Measurements from ENCODE around the gene SPPL2C.

Gene SPPL2C

DNA sequence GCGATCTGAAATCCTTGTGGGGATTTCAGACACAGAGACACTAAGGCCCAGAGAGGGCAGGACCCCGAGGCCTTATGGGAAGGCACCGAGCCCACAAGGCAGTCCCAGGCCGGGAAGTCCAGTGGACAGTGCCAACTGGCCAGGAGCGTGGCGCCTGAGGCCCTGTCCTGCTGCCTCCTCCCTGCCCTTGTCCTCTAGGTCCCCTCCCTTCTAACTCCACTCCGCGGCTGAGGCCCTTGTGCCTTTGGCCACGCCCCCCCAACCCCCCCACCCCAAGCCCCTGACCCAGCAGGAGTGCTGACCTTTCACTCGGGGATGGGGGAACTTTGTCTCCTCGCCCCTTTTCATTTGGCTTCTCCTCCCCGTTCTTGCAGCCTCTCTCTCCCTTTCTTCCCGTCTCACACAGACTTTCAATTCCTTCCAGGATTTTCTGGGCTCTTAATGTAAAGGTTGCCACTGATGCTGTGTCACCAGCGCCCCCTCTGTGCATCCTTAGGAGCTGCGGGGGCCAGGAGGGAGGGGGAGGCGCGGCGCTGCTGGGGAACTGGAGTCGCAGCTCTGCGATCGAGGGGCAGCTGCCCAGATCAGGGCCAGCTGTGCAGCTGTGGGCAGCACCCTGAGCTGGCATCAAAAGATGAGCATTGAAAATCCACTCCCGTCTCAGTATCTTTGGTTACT lies 31.5 kb upstream of the SPPL2C start:
- DNase-seq (ENCODE audit: extremely low read depth, low read depth), result no peak
- H3K4me3 ChIP-seq (replicated peaks; ENCODE audit: low read depth, low read length), result no peak overlapping the region
- TF ChIP-seq, protein P1, sequence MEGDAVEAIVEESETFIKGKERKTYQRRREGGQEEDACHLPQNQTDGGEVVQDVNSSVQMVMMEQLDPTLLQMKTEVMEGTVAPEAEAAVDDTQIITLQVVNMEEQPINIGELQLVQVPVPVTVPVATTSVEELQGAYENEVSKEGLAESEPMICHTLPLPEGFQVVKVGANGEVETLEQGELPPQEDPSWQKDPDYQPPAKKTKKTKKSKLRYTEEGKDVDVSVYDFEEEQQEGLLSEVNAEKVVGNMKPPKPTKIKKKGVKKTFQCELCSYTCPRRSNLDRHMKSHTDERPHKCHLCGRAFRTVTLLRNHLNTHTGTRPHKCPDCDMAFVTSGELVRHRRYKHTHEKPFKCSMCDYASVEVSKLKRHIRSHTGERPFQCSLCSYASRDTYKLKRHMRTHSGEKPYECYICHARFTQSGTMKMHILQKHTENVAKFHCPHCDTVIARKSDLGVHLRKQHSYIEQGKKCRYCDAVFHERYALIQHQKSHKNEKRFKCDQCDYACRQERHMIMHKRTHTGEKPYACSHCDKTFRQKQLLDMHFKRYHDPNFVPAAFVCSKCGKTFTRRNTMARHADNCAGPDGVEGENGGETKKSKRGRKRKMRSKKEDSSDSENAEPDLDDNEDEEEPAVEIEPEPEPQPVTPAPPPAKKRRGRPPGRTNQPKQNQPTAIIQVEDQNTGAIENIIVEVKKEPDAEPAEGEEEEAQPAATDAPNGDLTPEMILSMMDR (IDR thresholded peaks at IDR 0.05; ENCODE audit: low read depth, low read length, missing control alignments), result peak; percentile 28

DNA sequence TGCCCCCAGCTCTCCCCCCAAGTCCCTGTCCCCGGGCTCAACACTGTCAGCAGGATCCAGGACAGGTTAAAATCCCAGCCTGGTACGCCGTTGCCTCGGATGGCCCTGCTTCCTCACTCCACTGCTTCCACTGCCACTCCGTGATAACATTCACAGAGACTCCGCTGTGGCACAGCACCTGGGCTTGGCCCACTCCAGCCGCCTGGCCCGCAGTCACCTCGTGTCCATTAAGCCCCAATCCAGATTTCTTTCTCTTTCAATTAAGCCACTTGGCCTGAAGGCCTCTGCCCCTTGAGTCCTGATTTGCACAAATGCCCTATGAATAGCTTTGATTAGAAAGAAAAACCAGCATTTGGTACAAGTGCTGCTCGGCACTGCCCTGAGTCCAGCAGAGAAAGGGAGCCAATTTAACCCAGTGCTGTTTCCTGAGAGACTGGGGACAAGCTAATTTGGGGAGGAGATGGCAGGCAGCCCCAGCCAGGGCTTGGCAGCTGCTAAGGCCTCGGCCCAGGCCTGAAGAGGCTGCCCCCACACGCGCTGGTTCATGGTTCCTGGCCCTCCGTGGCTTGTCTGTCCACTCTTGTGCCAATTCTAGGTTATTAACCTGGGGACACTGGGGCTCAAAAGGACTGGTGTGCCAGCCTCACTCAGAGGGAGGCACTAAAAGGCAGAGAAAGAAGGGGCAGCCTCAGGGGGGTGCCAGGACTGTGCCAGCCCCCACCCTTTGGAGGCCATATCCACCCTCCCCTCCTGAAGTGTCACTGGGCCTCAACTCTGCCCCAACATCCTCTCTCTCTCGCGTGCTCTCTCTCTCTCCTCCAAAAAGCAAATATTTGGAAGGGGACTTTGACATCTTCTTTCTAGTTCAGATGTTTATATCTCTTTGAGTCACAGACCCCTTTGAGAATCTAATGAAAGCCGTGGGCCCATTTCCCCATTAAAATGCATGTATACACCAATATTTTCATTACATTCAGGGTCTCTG lies 29.8 kb upstream of the SPPL2C start:
- TF ChIP-seq, protein P1 (IDR thresholded peaks at IDR 0.05; ENCODE audit: low read depth, low read length, missing control alignments), result no peak
- no peak overlapping the region for H3K4me3 ChIP-seq (replicated peaks; ENCODE audit: low read depth, low read length)
- DNase-seq (ENCODE audit: extremely low read depth, low read depth), result no peak

DNA sequence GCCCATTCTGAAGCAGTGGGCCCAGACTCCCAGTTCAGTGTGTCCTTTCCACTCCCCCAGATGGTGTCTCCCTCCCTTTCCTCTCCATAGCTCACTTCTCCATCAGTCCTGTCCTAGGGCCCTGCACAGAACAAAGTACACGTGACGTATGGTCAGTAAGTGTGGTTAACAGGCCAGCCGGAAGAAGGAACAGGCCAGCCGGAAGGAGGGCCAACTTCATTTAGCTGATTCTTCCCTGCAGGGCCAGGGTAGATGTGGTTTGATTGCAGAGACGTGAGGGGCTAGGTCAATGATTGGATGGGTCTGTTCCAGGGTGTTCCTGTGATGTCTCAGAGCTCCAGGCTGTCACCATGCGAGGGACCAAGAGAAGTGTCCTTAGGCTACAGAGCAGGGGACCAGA lies 28.9 kb upstream of the SPPL2C start:
- TF ChIP-seq, protein P1 (IDR thresholded peaks at IDR 0.05; ENCODE audit: low read depth, low read length, missing control alignments), result no peak
- DNase-seq (ENCODE audit: extremely low read depth, low read depth), result no peak
- no peak overlapping the region for H3K4me3 ChIP-seq (replicated peaks; ENCODE audit: low read depth, low read length)

DNA sequence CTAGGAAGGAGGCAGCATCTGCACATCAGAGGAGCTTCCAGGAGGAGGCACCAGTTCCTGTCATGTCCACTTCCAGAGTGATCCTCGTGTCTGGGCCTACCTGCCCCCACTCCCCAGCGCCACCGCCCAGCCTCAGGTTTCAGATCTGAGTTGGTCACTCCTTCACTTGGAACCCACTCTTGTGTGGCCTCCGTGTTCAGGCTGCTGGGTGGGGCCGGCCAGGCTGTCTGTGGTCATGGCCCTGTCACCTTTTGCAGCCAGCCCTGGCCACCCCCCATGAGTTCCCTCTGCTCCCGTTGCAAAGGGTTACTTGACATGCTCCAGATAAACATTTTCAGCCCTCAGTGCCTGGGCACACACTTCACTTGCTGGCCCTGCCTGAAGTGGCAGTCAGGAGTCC lies 26.6 kb upstream of the SPPL2C start:
- TF ChIP-seq, protein P1 (IDR thresholded peaks at IDR 0.05; ENCODE audit: low read depth, low read length, missing control alignments), result no peak
- no peak for DNase-seq (ENCODE audit: extremely low read depth, low read depth)
- H3K4me3 ChIP-seq (replicated peaks; ENCODE audit: low read depth, low read length), result no peak overlapping the region

DNA sequence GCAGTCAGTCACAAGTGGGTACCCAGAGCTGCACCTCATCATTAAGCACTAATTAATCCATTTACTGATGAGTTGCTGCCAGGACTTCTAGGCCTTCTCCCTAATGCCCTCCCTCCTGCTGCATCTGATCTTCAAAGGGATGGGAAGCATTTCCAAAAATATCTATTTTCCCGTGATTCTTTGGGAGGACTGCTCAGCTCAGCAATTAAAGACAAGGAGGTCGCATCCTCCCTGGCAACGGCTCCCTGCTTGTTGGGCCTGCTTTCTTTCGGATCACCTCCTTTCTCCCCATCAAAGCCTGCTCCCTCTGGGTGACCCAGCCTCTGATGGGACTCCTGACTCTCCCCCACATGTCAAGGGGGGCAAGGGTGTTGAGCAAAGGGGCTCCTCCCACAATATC lies 26.0 kb upstream of the SPPL2C start:
- TF ChIP-seq, protein P1 (IDR thresholded peaks at IDR 0.05; ENCODE audit: low read depth, low read length, missing control alignments), result no peak
- DNase-seq (ENCODE audit: extremely low read depth, low read depth), result no peak
- H3K4me3 ChIP-seq (replicated peaks; ENCODE audit: low read depth, low read length), result no peak overlapping the region

DNA sequence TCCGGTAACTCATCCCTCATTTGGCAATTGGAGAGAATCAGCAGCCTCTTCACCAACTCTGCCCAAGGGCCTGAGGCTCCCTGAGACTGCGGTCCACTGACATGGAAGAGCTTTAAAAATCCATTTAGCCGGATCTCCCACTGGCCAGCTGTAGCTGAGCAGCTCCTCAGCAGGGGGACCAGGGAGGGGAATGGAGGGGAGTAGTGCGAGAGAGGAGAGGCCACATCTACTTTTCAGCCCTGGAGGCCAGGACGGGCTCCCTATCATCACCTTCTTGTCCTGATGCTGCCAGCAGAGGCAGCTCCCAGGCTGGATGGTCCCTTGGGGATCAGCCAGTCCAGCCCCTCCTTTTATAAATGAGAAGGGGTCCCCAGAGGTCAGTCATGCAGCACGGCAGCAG lies 25.0 kb upstream of the SPPL2C start:
- no peak overlapping the region for H3K4me3 ChIP-seq (replicated peaks; ENCODE audit: low read depth, low read length)
- DNase-seq (ENCODE audit: extremely low read depth, low read depth), result no peak
- TF ChIP-seq, protein P1 (IDR thresholded peaks at IDR 0.05; ENCODE audit: low read depth, low read length, missing control alignments), result no peak
